Rectal smooth muscle tissue (tissue), 1 donor: ENCODE measurements around the gene RTKN.
"Not testable (repeated sequence)": the region's sequence is repeated elsewhere in the genome, so short reads cannot be mapped to it uniquely, and the experiment has no call there.

Experiments
- H3K27ac ChIP-seq: one replicate; pipeline ENCODE4 v1.7.0; 2013; ENCODE audit warnings: low read depth, low read length, inconsistent platforms
- H3K27me3 ChIP-seq: one replicate; pipeline ENCODE4 v1.7.0; 2013; ENCODE audit warnings: low read length; ENCODE audit not compliant: control insufficient read depth, insufficient read depth
- H3K36me3 ChIP-seq: one replicate; pipeline ENCODE4 v1.7.0; 2013; ENCODE audit warnings: low read length; ENCODE audit not compliant: control insufficient read depth, insufficient read depth
- H3K4me1 ChIP-seq: one replicate; pipeline ENCODE4 v1.7.0; 2013; ENCODE audit warnings: low read length; ENCODE audit not compliant: control insufficient read depth, insufficient read depth
- H3K4me3 ChIP-seq: one replicate; pipeline ENCODE4 v1.7.0; 2013; ENCODE audit warnings: low read length
- H3K9ac ChIP-seq: one replicate; pipeline ENCODE4 v1.7.0; 2013; ENCODE audit warnings: low read length

Gene RTKN

DNA sequence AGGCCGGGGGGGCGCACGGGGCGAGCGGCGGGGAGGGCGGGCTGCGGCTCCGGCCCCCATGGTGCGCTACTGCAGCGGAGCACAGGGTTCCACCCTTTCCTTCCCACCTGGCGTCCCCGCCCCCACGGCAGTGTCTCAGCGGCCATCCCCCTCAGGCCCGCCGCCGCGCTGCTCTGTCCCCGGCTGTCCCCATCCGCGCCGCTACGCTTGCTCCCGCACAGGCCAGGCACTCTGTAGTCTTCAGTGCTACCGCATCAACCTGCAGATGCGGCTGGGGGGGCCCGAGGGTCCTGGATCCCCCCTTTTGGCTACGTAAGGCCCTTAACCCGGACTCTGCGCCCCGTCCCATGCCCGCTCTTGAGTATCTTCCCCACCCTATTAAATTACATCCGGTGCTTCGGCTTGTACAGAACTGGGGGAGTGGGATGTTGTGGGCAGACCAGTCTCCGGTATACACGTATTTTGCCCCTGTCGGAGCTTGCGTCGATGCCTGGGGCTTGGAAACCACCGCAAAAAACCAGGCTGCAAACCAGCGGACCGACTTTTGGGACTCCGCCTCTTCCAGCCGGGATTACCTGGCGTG lies 15.9 kb upstream of the RTKN start:
- Histone ChIP-seq H3K9ac (peak overlapping the region; percentile 90), H3K4me1 (peaks cover 22% of the 10 kb centered on the region), H3K4me3 (peak overlapping the region; percentile 85), H3K27ac (peak overlapping the region; percentile 98), H3K27me3 (no peaks in the 10 kb centered on the region), H3K36me3 (peaks cover 8% of the 10 kb centered on the region)

DNA sequence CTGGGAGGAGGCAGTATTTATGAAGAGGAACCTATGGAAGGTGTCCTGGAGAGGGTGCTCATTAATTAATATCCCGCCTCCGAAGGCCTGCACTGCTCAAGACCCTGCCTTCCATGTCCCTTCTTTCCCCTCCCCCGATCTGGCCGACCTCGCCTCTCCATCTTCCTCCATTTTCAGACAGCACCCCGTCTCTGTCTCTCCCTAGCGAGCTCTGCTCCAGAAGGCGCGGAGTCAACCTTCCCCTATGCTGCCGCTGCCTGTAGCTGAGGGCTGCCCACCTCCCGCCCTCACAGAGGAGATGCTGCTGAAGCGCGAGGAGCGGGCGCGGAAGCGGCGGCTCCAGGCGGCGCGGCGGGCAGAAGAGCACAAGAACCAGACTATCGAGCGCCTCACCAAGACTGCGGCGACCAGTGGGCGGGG lies 15.4 kb upstream of the RTKN start:
- H3K4me3 ChIP-seq, result peak overlapping the region; percentile 85
- no peaks in the 10 kb centered on the region for H3K27me3 ChIP-seq
- peak overlapping the region; percentile 98 for H3K27ac ChIP-seq
- H3K4me1 ChIP-seq, result peaks cover 22% of the 10 kb centered on the region
- peaks cover 4% of the 10 kb centered on the region for H3K36me3 ChIP-seq
- H3K9ac ChIP-seq, result no peak overlapping the region

DNA sequence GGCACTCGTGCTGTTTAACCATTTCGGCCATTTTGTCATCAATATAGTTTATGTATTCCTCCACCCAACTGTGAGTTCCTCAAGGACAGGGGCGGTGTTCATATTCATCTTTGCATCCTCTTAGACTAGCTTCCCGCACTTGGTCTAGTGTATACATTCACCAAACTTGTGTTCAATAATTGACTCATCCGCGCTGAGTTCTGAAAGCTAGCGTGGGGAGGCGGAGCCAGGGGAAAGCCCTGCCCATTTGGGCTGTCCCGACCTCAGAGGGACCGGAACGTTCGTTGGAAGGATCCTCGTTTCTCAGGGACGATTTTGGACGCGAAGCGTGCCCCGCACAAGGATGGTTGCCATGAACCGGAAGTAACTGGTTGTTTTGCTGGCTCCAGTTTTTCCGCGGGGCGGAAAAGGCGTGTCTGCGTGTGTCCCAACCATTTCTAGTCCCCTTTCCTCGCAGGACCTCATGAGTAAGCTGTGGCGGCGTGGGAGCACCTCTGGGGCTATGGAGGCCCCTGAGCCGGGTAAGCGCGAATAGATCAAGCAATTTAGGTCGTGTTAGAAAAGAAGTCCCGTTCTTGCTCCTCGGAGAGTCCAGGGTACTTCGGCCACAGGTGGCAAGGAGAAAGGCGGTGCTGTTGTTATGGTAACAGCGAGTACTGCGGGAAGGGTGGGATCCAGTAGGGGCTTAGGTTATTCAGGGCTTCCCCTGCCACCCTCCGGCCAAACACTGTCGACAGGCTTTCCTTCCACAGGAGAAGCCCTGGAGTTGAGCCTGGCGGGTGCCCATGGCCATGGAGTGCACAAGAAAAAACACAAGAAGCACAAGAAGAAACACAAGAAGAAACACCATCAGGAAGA lies 13.1 kb upstream of the RTKN start, which contains the start of gene INO80B:
Gene INO80B (plus strand): TSS at position 434 of the 858 bp plus-strand sequence. CDS start 30 bp downstream, at position 464.
- H3K36me3 ChIP-seq, result no peaks in the 10 kb centered on the region
- peak within 1 kb of the TSS; percentile 67 for H3K27ac ChIP-seq
- H3K4me1 ChIP-seq, result peaks cover 22% of the 10 kb centered on the region
- peak within 1 kb of the TSS; percentile 75 for H3K9ac ChIP-seq
- H3K4me3 ChIP-seq, result peak within 1 kb of the TSS; percentile 98
- H3K27me3 ChIP-seq, result no peaks in the 10 kb centered on the region

DNA sequence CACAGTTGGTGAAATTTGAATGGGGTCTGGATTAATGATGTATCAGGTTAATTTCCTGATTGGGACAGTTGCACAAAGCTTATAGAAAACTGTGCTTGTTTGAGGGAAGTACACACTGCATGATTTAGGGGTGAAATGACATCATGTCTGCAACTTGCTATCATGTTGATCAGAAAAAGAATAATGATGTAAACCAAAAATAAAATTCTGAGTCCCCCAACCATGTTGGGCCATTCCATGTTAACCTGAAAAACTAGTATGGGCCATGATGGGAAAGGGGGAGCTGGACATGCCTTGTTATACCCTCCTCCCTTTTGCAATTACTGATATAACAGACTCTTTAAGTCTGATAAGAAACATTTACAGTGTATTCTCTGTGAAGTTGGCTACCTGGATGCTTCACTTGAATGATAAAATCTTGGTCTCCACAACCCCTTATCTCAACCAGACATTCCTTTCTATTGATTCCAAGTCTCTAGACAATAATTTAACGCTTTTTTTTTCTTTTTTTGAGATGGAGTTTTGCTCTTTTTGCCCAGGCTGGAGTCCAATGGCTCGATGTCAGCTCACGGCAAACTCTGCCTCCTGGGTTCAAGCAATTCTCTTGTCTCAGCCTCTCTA lies 8.9 kb upstream of the RTKN start:
- Histone ChIP-seq H3K27me3 (no peaks in the 10 kb centered on the region), H3K4me1 (peaks cover 6% of the 10 kb centered on the region), H3K4me3 (no peak overlapping the region), H3K36me3 (no peaks in the 10 kb centered on the region), H3K9ac (no peak overlapping the region), H3K27ac (no peak overlapping the region)

DNA sequence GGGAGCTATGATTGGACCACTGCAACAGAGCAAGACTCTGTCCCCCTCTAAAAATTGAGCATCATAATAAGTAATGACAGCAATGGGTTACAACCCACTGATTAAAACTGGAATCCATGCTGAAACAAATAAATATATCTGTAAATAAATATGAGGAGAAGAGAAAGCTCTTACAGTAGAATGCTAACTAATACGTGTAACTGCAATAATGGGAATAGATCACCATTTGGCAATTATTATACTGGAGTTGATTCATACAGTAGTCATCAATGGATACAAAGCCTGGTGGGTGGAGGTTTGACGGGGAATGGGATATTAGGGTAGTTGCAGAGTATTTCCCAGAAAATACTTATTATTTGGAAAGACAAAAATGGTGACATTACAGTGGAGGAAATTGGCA lies 7.0 kb upstream of the RTKN start:
- no peak overlapping the region for H3K4me3 ChIP-seq
- H3K36me3 ChIP-seq, result no peaks in the 10 kb centered on the region
- H3K27me3 ChIP-seq, result no peaks in the 10 kb centered on the region
- no peaks in the 10 kb centered on the region for H3K4me1 ChIP-seq
- H3K27ac ChIP-seq, result no peak overlapping the region
- no peak overlapping the region for H3K9ac ChIP-seq

DNA sequence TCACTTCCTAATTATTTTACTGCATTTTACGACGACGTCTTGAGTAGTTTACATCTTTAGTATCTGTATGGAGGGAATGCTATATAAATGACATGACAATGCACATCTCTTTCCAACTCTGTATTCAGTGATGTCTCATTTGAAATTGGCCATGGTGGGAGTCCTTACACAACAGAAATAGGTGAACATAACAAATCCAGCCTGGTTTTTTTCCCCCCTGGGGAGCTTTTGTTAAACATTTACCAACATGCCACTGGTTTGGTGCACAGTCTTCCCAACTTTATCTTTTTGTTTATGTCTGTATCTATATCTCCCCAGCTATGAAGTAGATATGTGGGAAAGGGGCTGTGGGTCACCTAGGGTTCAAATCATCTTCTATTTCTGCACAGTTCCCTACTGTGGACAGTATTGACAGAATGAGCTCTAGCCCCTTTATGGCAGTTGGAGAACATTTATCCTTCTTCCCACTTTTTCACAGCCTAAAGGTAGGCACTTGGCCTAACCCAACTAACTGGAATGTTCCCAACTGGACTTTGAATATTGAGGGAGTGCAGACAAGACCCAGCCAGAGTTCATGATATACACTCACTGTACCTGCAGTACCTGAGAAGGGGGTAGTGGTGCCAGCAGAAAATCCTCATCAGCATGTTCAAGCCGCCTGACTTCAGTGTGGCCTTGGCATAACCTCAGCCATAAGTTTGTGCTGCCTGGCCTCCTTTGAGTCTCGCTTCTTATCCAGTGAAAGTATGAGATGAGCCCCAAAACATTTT lies 5.7 kb upstream of the RTKN start:
- Histone ChIP-seq H3K4me1 (no peaks in the 10 kb centered on the region), H3K27me3 (no peaks in the 10 kb centered on the region), H3K9ac (no peak overlapping the region), H3K27ac (no peak overlapping the region), H3K4me3 (no peak overlapping the region), H3K36me3 (no peaks in the 10 kb centered on the region)

DNA sequence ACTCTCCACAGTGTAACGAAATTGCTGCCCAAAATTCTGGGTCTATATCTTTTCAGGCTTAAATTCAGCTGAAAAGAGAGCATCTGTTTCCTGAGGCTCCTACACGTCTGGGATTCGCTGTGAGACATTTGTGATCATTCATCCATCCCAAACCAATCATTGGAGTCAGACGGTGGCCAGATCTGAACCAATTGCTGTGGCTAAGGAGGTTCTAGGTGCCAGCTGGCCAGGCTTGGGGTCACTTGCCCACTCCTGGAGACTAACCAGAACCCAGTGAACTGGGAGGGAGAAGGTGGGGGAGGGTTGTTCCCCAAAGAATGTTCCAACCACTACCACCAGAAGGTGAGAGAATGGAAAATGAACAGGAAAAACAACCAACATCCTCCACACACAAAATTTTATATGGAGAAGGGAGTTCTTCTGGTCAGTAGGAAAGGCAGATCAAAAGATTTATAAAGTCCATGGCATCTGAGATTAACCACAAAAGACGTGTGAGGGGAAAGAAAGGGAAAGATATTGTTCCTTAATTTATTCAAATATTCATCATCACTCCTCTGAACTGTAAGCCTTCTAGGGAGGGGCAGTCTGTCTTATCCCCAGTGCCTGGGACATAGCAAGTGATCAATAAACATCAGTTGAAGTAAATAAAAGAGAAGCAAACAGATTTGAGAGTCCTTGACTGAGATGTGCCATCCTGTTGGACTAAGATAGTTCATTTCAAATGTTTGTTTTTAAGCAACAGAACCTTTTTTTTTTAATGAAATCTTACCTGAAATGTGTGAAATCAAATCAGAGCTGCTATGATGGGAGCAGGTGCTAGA lies 3.0 kb upstream of the RTKN start:
- Histone ChIP-seq H3K36me3 (no peaks in the 10 kb centered on the region), H3K27me3 (no peaks in the 10 kb centered on the region), H3K4me3 (no peak overlapping the region), H3K27ac (no peak overlapping the region), H3K9ac (no peak overlapping the region), H3K4me1 (peaks cover 7% of the 10 kb centered on the region)

DNA sequence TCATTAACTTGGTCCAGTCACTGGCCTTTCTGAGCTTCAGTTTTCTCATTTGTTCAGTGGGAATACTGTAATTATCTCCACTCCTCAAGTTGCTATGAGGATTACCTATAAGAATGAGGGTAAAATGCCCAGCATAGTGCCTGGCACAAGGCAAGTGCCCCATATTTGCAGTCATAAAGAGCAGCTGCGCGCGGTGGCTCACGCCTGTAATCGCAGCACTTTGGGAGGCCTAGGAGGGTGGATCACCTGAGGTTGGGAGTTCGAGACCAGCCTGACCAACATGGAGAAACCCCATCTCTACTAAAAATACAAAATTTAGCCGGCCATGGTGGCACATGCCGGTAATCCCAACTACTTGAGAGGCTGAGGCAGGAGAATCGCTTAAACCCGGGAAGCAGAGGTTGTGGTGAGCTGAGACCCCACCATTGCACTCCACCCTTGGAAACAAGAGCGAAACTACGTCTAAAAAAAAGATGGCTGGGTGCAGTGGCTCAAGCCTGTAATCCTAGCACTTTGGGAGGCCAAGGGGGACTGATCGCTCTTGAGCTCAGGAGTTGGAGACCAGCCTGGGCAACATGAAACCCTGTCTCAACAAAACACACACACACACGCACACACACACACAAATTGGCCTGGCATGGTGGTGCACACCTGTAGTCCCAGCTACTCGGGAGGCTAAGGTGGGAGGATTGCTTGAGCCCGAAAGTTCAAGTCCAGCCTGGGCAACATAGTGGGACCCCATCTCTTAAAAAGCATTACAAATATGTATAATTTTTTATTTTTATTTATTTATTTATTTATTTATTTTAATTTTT lies 953 bp upstream of the RTKN start:
- not testable (repeated sequence) for H3K27me3 ChIP-seq, H3K9ac ChIP-seq, H3K27ac ChIP-seq, H3K36me3 ChIP-seq
- peak overlapping the region; percentile 90 for H3K4me3 ChIP-seq
- peaks cover 13% of the 10 kb centered on the region for H3K4me1 ChIP-seq

DNA sequence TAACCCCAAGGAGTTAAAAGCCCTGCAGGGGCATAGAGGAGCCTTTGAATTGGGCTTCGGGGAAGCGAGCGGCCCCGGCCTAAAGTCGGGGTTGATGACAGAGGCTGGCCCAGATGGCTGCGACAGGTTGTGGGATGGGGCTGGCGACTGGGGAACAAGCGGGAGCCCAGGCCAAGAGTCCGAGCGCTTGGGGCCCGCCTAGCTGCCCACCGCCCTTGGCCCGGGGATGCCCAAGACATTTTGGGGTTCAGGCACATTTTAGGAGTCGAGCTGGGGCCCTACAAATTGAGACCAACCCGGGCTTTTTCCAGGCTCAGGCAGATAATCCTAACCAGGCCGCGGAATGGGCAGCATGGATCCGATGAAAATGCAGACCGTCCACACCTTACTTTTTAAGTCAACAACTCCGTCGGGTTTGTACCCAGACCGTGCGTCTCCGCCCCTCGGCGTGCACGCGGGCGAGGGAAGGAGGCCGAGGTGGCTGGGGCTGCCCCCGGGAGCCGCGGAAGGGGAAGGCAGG lies 507 bp downstream of the RTKN start:
- H3K9ac ChIP-seq, result peak overlapping the region; percentile 42
- peak overlapping the region; percentile 90 for H3K4me3 ChIP-seq
- H3K4me1 ChIP-seq, result peaks cover 18% of the 10 kb centered on the region
- peak overlapping the region; percentile 65 for H3K27ac ChIP-seq
- no peaks in the 10 kb centered on the region for H3K27me3 ChIP-seq
- no peaks in the 10 kb centered on the region for H3K36me3 ChIP-seq

DNA sequence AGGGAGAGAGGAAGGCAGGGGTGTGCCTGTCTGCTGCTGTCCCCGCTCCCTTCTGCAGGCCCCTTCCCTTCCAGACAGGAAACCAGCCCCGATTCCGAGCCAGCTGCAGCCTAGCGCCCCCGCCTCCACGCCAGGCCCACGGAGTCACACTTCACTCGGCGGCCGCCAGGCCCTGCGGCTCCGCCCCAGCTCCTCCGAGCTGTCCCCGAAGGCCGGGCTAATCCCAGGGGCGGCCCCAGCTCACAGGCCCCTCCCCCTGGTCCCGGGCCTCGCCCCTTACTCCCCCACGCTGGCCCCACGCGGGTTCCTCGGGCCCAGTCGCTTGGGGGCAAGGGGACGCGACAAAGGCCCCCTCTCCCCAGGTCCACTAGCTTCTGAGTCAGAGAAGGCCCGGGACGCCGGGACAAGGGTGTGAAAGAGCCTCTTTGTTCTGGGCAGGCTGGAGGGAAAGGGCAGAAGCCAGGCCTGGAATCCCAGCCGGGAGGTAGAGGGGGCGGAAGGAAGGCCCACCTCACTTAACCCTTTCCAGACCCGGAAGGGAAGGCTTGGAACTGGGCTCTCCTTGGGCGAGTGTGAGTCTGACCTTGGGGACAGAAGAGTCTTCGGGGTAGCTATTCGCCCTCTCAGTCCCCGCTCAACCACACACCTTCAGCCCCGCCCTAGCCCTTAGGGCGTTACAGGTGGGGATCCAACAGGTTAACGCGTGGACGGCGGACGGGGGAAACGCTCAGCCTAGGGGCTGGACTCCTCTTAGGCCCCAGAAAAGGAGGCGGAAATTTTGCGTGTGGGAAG lies 1.2 kb downstream of the RTKN start:
- Histone ChIP-seq H3K4me1 (peaks cover 18% of the 10 kb centered on the region), H3K9ac (peak overlapping the region; percentile 53), H3K27ac (peak overlapping the region; percentile 65)

More for the DNA sequence above, 1.2 kb downstream of the RTKN start:
- Histone ChIP-seq H3K27me3 (no peaks in the 10 kb centered on the region), H3K36me3 (no peaks in the 10 kb centered on the region), H3K4me3 (peak overlapping the region; percentile 90)
